Astrocyte (in vitro differentiated cells and primary cell): ENCODE data around the gene MAGI1. TPM values are rescaled to one million over a fixed set of nuclear protein-coding genes. Genes with fewer than 3 reads are reported as not detected.

Source experiments
- DNase-seq: peaks from one replicate; pipeline ENCODE4 v3.0.0-alpha.2; 2010; ENCODE audit warnings: low read depth
- FAIRE-seq: peaks from 2 replicates; lab custom pipeline; 2011; peaks lifted over from hg19 to GRCh38; lab: Jason Lieb, UNC
- H2AFZ ChIP-seq: 2 replicates; pipeline ENCODE4 v1.6.0; 2012; ENCODE audit warnings: low read depth, low read length, inconsistent platforms
- H3K27ac ChIP-seq: 2 replicates; pipeline ENCODE4 v1.5.1; 2011; ENCODE audit warnings: low read depth, low read length, inconsistent platforms
- H3K27me3 ChIP-seq: 2 replicates; pipeline ENCODE4 v1.6.0; 2011; ENCODE audit warnings: low read length, inconsistent platforms; ENCODE audit not compliant: insufficient read depth
- H3K36me3 ChIP-seq: 2 replicates; pipeline ENCODE4 v1.5.1; 2011; ENCODE audit warnings: low read length, inconsistent platforms; ENCODE audit not compliant: insufficient read depth
- H3K4me1 ChIP-seq: 2 replicates; pipeline ENCODE4 v1.5.1; 2011; ENCODE audit warnings: low read length, inconsistent platforms; ENCODE audit not compliant: insufficient read depth
- H3K4me2 ChIP-seq: 2 replicates; pipeline ENCODE4 v1.6.0; 2012; ENCODE audit warnings: low read length, inconsistent platforms
- H3K4me3 ChIP-seq: 2 replicates; pipeline ENCODE4 v1.5.1; 2011; ENCODE audit warnings: low read depth, mild to moderate bottlenecking, low read length, inconsistent platforms; ENCODE audit not compliant: insufficient read depth
- H3K79me2 ChIP-seq: 2 replicates; pipeline ENCODE4 v1.6.0; 2012; ENCODE audit warnings: mild to moderate bottlenecking, low read length, inconsistent platforms; ENCODE audit not compliant: insufficient read depth
- H3K9ac ChIP-seq: 2 replicates; pipeline ENCODE4 v1.6.0; 2012; ENCODE audit warnings: mild to moderate bottlenecking, low read length, inconsistent platforms
- H3K9me3 ChIP-seq: 2 replicates; pipeline ENCODE4 v1.5.1; 2012; ENCODE audit warnings: low read depth, mild to moderate bottlenecking, low read length, inconsistent platforms; ENCODE audit not compliant: insufficient read depth
- H4K20me1 ChIP-seq: 2 replicates; pipeline ENCODE4 v1.6.0; 2012; ENCODE audit warnings: low read length, inconsistent platforms; ENCODE audit not compliant: insufficient read depth
- H3K27ac Mint-ChIP-seq: one replicate; pipeline ENCODE4 v1.8.0; 2021; ENCODE audit warnings: mild to moderate bottlenecking, mixed read lengths; ENCODE audit not compliant: unreplicated experiment
- H3K27me3 Mint-ChIP-seq: one replicate; pipeline ENCODE4 v1.8.0; 2021; ENCODE audit warnings: low read depth, mixed read lengths; ENCODE audit not compliant: unreplicated experiment
- H3K36me3 Mint-ChIP-seq: one replicate; pipeline ENCODE4 v1.8.0; 2021; ENCODE audit warnings: low read depth, mixed read lengths; ENCODE audit not compliant: unreplicated experiment
- H3K4me1 Mint-ChIP-seq: one replicate; pipeline ENCODE4 v1.8.0; 2021; ENCODE audit warnings: low read depth, mixed read lengths; ENCODE audit not compliant: unreplicated experiment
- H3K4me3 Mint-ChIP-seq: one replicate; pipeline ENCODE4 v1.8.0; 2021; ENCODE audit warnings: mild to moderate bottlenecking, moderate library complexity, mixed read lengths; ENCODE audit not compliant: unreplicated experiment
- H3K9me3 Mint-ChIP-seq: one replicate; pipeline ENCODE4 v1.8.0; 2021; ENCODE audit warnings: mild to moderate bottlenecking, mixed read lengths; ENCODE audit not compliant: unreplicated experiment
- EZH2 ChIP-seq: IDR thresholded peaks from 2 replicates; pipeline ENCODE4 v1.6.1; 2012; ENCODE audit warnings: mild to moderate bottlenecking, low read length, inconsistent platforms; ENCODE audit not compliant: insufficient read depth
- total RNA-seq: library from RNA; stranded (reverse); gene quantifications from 2 replicates; pipeline ENCODE4 v1.2.1, GENCODE V29; 2021
- TF ChIP-seq, protein P1 (sequence below): IDR thresholded peaks from 2 replicates; pipeline ENCODE4 v1.5.1; 2011; ENCODE audit warnings: low read depth, mild to moderate bottlenecking, inconsistent platforms, low read length, moderate library complexity; ENCODE audit not compliant: insufficient read depth

Gene MAGI1
- total RNA-seq, 1 donor from 2014 or later: 31.8 TPM

DNA sequence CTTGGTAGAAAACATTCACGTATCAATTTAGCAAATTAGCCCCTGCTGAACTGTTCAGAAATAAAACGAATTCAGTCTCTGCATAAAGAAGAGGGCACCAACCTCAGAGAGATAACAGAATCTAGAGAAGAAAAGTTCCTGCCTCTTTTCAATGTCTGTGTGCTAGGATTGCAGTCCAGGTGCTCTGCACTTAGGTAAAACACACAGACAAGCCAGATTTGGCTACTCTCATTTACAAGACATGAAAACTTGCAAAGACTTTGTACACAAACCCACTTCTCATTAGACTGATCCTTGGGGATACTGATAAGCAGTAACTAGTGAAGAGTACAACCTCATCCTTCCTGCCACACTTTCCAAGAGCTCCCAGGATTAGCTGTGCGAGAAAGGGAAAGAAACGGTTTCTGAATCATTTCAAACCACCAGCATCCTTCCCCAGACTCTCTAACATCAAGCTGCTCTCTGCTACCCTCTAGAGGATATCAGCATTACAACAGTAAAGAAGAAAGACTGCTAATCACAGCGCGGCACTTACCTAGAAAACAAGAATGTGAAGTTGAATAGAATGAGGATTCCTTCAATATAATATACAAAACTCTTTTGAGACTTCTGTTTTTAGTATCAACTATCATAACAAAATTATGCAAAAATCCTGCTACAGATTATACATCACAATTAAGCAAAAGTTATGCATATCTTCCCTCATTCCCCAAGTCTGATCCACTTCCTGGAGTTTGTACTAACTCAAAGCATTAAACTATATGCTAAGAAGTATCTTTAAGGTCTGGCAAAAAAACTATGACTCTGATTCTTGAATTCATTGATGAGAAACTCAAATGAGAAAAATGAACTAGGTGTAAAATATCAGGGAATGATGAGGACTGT is 306.4 kb downstream of the MAGI1 start:
- H3K4me3 Mint-ChIP-seq: no peak overlapping the region
- H3K36me3 Mint-ChIP-seq: peaks cover 2% of the 10 kb centered on the region
- no peaks in the 10 kb centered on the region for H3K9me3 Mint-ChIP-seq
- H3K4me2 ChIP-seq: peak overlapping the region; percentile 64
- no peak overlapping the region for H3K27ac ChIP-seq
- H3K27me3 ChIP-seq: no peaks in the 10 kb centered on the region
- H3K9ac ChIP-seq: no peak overlapping the region
- H3K27ac Mint-ChIP-seq: no peak overlapping the region
- FAIRE-seq (peak; percentile 93), DNase-seq (peak; percentile 35)
- peaks cover 25% of the 10 kb centered on the region for H3K4me1 Mint-ChIP-seq
- H3K9me3 ChIP-seq: no peaks in the 10 kb centered on the region
- H4K20me1 ChIP-seq: peaks cover 21% of the 10 kb centered on the region
- no peaks in the 10 kb centered on the region for H3K36me3 ChIP-seq
- H3K4me3 ChIP-seq: no peak overlapping the region
- peaks cover 9% of the 10 kb centered on the region for H3K4me1 ChIP-seq
- H3K79me2 ChIP-seq: no peaks in the 10 kb centered on the region
- no peak for TF ChIP-seq EZH2
- TF ChIP-seq, protein P1, sequence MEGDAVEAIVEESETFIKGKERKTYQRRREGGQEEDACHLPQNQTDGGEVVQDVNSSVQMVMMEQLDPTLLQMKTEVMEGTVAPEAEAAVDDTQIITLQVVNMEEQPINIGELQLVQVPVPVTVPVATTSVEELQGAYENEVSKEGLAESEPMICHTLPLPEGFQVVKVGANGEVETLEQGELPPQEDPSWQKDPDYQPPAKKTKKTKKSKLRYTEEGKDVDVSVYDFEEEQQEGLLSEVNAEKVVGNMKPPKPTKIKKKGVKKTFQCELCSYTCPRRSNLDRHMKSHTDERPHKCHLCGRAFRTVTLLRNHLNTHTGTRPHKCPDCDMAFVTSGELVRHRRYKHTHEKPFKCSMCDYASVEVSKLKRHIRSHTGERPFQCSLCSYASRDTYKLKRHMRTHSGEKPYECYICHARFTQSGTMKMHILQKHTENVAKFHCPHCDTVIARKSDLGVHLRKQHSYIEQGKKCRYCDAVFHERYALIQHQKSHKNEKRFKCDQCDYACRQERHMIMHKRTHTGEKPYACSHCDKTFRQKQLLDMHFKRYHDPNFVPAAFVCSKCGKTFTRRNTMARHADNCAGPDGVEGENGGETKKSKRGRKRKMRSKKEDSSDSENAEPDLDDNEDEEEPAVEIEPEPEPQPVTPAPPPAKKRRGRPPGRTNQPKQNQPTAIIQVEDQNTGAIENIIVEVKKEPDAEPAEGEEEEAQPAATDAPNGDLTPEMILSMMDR: peak; percentile 93
- H3K27me3 Mint-ChIP-seq: no peaks in the 10 kb centered on the region
- H2AFZ ChIP-seq: no peak overlapping the region

DNA sequence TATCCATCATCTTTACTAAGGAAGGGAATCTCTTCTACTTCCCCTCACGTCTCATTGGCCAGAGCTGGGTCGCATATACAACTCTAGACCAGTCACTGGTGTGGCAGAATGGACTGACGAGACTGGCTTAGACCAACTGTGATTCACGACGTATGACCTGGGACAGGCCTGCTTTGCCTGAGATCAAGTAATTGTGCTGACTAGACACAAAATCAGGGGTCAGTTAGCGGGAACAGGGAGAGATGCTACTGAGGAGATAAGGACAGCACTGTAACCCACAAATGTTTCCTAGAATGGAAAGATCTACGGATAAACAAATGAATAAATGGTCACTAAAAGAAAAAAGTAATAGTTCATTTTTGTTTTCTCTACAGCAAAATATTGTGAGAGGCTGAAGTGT is 308.3 kb downstream of the MAGI1 start:
- FAIRE-seq (no peak), DNase-seq (no peak)
- no peak for TF ChIP-seq EZH2
- TF ChIP-seq, protein P1: no peak
- no peaks in the 10 kb centered on the region for H3K9me3 ChIP-seq
- no peaks in the 10 kb centered on the region for H3K27me3 Mint-ChIP-seq
- H3K27me3 ChIP-seq: no peaks in the 10 kb centered on the region
- no peaks in the 10 kb centered on the region for H3K9me3 Mint-ChIP-seq
- no peaks in the 10 kb centered on the region for H3K79me2 ChIP-seq
- H2AFZ ChIP-seq: no peak overlapping the region
- peaks cover 9% of the 10 kb centered on the region for H3K4me1 ChIP-seq
- no peak overlapping the region for H3K4me3 ChIP-seq
- H3K9ac ChIP-seq: no peak overlapping the region
- no peaks in the 10 kb centered on the region for H3K36me3 ChIP-seq
- peaks cover 28% of the 10 kb centered on the region for H3K4me1 Mint-ChIP-seq
- no peak overlapping the region for H3K4me3 Mint-ChIP-seq
- H4K20me1 ChIP-seq: peaks cover 21% of the 10 kb centered on the region
- H3K36me3 Mint-ChIP-seq: peaks cover 2% of the 10 kb centered on the region
- H3K4me2 ChIP-seq: no peak overlapping the region
- H3K27ac ChIP-seq: no peak overlapping the region
- no peak overlapping the region for H3K27ac Mint-ChIP-seq

DNA sequence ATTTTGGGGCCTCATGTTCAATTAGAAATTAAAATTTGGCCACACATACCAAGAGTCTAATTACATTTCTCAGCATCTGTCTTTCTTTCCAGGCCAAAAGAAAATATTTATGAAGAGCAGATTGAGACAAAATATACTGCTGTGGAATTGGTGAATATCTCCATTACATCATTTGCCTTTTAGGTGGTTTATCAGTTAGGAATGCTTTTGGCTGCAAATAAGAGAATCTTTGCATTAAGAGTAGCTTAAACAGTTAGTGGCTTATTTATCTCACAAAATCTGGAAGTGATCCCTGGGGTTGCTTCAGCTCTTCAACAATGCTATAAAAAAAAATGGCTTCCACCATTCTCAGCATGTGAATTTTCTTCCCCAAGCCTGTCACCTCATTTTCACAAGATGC is 308.7 kb downstream of the MAGI1 start:
- no peak for FAIRE-seq
- peaks cover 21% of the 10 kb centered on the region for H4K20me1 ChIP-seq
- H3K4me1 Mint-ChIP-seq: peaks cover 29% of the 10 kb centered on the region
- H3K27ac Mint-ChIP-seq: no peak overlapping the region
- no peaks in the 10 kb centered on the region for H3K79me2 ChIP-seq
- no peaks in the 10 kb centered on the region for H3K9me3 Mint-ChIP-seq
- H3K36me3 ChIP-seq: no peaks in the 10 kb centered on the region
- H3K27me3 Mint-ChIP-seq: no peaks in the 10 kb centered on the region
- H3K27ac ChIP-seq: no peak overlapping the region
- H3K4me1 ChIP-seq: peaks cover 9% of the 10 kb centered on the region
- no peak overlapping the region for H3K4me3 ChIP-seq
- no peaks in the 10 kb centered on the region for H3K27me3 ChIP-seq
- H3K36me3 Mint-ChIP-seq: peaks cover under 1% of the 10 kb centered on the region
- no peaks in the 10 kb centered on the region for H3K9me3 ChIP-seq
- H3K4me3 Mint-ChIP-seq: no peak overlapping the region
- peak overlapping the region; percentile 18 for H3K4me2 ChIP-seq
- TF ChIP-seq, protein P1: no peak
- no peak for TF ChIP-seq EZH2
- H2AFZ ChIP-seq: no peak overlapping the region
- H3K9ac ChIP-seq: no peak overlapping the region
- peak; percentile 70 for DNase-seq
